Measurements from ENCODE around the gene ALS2. TPM values are rescaled to one million over a fixed set of nuclear protein-coding genes. Genes with fewer than 3 reads are reported as not detected.

ALS2 gene
- total and polyA plus RNA-seq, 2 of the 8 experiments (the other 6 are each of a cell fraction or from before 2014, with no cell fraction given), result 12.1 to 34.5 TPM

DNA sequence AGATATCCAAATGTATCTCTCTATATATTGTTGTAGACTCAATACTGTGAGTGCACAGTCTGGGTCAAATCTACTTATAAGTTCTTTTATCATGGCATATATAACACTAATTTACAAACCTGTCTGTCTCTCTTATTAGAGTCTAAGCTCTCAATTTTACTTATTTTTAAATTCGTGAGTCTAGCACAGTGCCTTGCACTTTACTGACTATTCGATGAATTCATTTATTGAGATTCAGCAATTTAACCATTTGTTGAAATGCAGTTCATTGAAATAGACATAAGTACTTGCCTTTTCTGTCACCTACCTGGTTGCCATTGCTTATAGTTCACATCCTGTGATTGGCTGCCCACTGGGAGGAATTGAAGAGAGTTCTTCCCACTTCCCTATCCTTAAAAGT, 10.3 kb upstream of the ALS2 start:
- no peaks in the 10 kb centered on the region for H3K79me1 ChIP-seq (ENCODE audit: low read depth, low read length)
- no peak overlapping the region for H2BK15ac ChIP-seq (ENCODE audit: low read length)
- H3K18ac ChIP-seq (ENCODE audit: extremely low read depth, low read length), result no peak overlapping the region
- FAIRE-seq (no peak), DNase-seq (ENCODE audit: low read depth in 1 of 2, low spot score in 2 of 2) (no peak)
- no peak overlapping the region for H3K56ac ChIP-seq (replicated peaks; ENCODE audit: insufficient read length, low read depth, low read length)
- H2BK120ac ChIP-seq (replicated peaks; ENCODE audit: low read depth, low read length), result no peak overlapping the region
- H3K23me2 ChIP-seq (ENCODE audit: low read depth, low read length), result no peaks in the 10 kb centered on the region
- no peak overlapping the region for H3K14ac ChIP-seq (ENCODE audit: insufficient read length)
- H3K27ac ChIP-seq (ENCODE audit: low read depth, low read length), result no peak overlapping the region
- H3K23ac ChIP-seq (ENCODE audit: insufficient read length), result no peak overlapping the region
- H4K20me1 ChIP-seq (replicated peaks in 1 of 2; ENCODE audit: control insufficient read depth in 1 of 2, insufficient read depth in 2 of 2, low read length in 2 of 2), result no peaks in the 10 kb centered on the region
- H3K4ac ChIP-seq (replicated peaks; ENCODE audit: insufficient read length, low read depth, low read length), result no peak overlapping the region
- H4K91ac ChIP-seq (replicated peaks; ENCODE audit: insufficient read length, low read length), result no peak overlapping the region
- no peak overlapping the region for H4K5ac ChIP-seq (ENCODE audit: insufficient read length, low read depth, low read length)
- no peaks in the 10 kb centered on the region for H3K79me2 ChIP-seq (ENCODE audit: control insufficient read depth in 1 of 2, insufficient read depth in 2 of 2, low read length in 2 of 2)
- H2BK20ac ChIP-seq (ENCODE audit: low read length), result no peak overlapping the region
- POLR2A ChIA-PET (ENCODE audit: partially characterized antibody), result no interaction called here
- H3K4me3 ChIP-seq (ENCODE audit: extremely low read depth in 1 of 4, insufficient read depth in 2 of 4, low read depth in 3 of 4, low read length in 4 of 4), result no peak overlapping the region
- no peak for TF ChIP-seq SP4 (IDR thresholded peaks at IDR 0.05; ENCODE audit: low read length)
- no peak overlapping the region for H2AK5ac ChIP-seq (ENCODE audit: low read depth, low read length)
- no peak overlapping the region for H2BK12ac ChIP-seq (ENCODE audit: low read depth, low read length)
- H3K9ac ChIP-seq (replicated peaks in 1 of 4; ENCODE audit: extremely low read depth in 1 of 4, low read depth in 3 of 4, low read length in 3 of 4), result no peak overlapping the region
- 79% methylated on average over 2 of the region's 2 CpGs; no CpG with 5 or more reads in 1 of the 2 experiments for WGBS, 2 experiments (ENCODE audit: extremely low coverage in 1 of 2, insufficient coverage in 1 of 2, insufficient read length in 1 of 2, insufficient replicate concordance in 2 of 2, low coverage in 1 of 2, low lambda C conversion rate in 2 of 2, missing lambda C conversion rate in 1 of 2)
- no peak overlapping the region for H3K4me2 ChIP-seq (ENCODE audit: insufficient read depth in 1 of 2, low read depth in 2 of 2, low read length in 2 of 2)
- no peak overlapping the region for H4K8ac ChIP-seq (ENCODE audit: extremely low read depth, insufficient read depth, low read length)
- H3K9me3 ChIP-seq (ENCODE audit: insufficient read depth in 2 of 2, low read depth in 1 of 2, low read length in 1 of 2), result no peaks in the 10 kb centered on the region
- CTCF ChIA-PET (ENCODE audit: partially characterized antibody), result no interaction called here
- no peaks in the 10 kb centered on the region; a peak in 1 of 7 replicates for H3K27me3 ChIP-seq (replicated peaks in 1 of 4; ENCODE audit: control insufficient read depth in 3 of 4, extremely low read depth in 1 of 4, insufficient read depth in 3 of 4, low read length in 3 of 4)
- no peak overlapping the region for H2BK5ac ChIP-seq (ENCODE audit: low read depth, low read length)
- no peaks in the 10 kb centered on the region for H3K36me3 ChIP-seq (ENCODE audit: control insufficient read depth in 2 of 4, insufficient read depth in 4 of 4, low read length in 3 of 4)
- H2AFZ ChIP-seq (ENCODE audit: low read length), result no peak overlapping the region
- no peaks in the 10 kb centered on the region for H3K4me1 ChIP-seq (replicated peaks in 1 of 4; ENCODE audit: control insufficient read depth in 3 of 4, insufficient read depth in 4 of 4, low read length in 3 of 4)

All from H1 (cell line).